Ovary (tissue), 3 donors: Measurements from ENCODE around the gene ENAH.

ENCODE experiments used
- EP300 ChIP-seq: sonication (generic); formaldehyde crosslinking; IDR thresholded peaks from one replicate; pipeline ENCODE4 v1.6.1; 2017; ENCODE audit warnings: antibody characterized with exemption
- POLR2A ChIP-seq: fragments of 450-650 bp; IDR thresholded peaks from one replicate; pipeline ENCODE4 v1.6.1; 2017; ENCODE audit warnings: antibody characterized with exemption, mild to moderate bottlenecking, moderate library complexity
- TF ChIP-seq, protein P1 (sequence below), 3 donors: fragments of 450-650 bp in 2 of 3; fragments of 200-600 bp in 1 of 3; IDR thresholded peaks; one replicate each; pipeline versions ENCODE4 v1.5.1 to v1.8.0; 2016 to 2022; ENCODE audit warnings: antibody characterized with exemption in 3 of 3, mild to moderate bottlenecking in 1 of 3
- donor health status: DM: no; HTN: no; CAD: no.

DNA sequence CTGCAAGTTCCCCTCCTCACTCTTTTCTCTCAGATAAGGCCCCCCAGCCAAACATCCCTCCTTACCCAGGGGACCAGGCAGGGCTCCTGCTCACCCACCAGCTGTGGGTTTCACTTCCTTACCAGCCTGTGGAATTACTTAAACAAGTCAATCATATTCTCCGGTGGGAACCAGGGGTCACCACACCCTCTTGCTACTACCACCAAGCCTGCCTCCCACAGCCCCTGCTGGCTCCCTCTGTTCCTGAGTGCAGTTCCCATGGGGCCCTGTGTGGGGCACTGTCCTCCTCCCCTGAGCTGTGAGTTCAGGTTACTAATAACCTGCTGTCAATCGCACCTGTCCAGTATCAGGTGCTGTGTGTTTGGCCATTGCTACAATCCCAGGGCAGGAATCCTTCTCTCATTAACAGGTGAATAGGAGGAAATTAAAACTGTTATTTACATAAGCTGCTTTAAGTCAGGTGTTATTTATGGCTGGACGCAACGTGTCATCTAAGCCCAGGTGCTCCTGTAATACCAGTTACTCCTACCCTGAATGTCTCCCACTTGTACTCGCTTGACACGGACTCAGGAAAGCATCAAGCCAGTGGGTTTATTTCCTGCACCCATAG, 172.0 kb downstream of the ENAH start:
- TF ChIP-seq, protein P1, sequence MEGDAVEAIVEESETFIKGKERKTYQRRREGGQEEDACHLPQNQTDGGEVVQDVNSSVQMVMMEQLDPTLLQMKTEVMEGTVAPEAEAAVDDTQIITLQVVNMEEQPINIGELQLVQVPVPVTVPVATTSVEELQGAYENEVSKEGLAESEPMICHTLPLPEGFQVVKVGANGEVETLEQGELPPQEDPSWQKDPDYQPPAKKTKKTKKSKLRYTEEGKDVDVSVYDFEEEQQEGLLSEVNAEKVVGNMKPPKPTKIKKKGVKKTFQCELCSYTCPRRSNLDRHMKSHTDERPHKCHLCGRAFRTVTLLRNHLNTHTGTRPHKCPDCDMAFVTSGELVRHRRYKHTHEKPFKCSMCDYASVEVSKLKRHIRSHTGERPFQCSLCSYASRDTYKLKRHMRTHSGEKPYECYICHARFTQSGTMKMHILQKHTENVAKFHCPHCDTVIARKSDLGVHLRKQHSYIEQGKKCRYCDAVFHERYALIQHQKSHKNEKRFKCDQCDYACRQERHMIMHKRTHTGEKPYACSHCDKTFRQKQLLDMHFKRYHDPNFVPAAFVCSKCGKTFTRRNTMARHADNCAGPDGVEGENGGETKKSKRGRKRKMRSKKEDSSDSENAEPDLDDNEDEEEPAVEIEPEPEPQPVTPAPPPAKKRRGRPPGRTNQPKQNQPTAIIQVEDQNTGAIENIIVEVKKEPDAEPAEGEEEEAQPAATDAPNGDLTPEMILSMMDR (IDR thresholded peaks at IDR 0.05): no peak
- TF ChIP-seq POLR2A (no peak), EP300 (no peak)
